WTC11 (cell line): ENCODE data around the gene PTGFR. TPM values are rescaled to one million over a fixed set of nuclear protein-coding genes. Genes with fewer than 3 reads are reported as not detected.

Experiments
- ATAC-seq: fragments of 200-7000 bp; cut with Tn5 transposase; 2 replicates; pipeline ENCODE4 v1.10.0; 2021; ENCODE audit warnings: mild to moderate bottlenecking, moderate library complexity
- CTCF ChIA-PET: fragments of 300-600 bp; sonication (Branson Sonifier 250); formaldehyde crosslinking; loops from one replicate; lab custom pipeline; 2021; ENCODE audit warnings: antibody characterized with exemption; lab: Charles Lee
- POLR2A ChIA-PET: fragments of 350-600 bp; sonication (Branson Sonifier 250); formaldehyde crosslinking; loops from one replicate; lab custom pipeline; 2021; ENCODE audit warnings: antibody characterized with exemption; lab: Charles Lee
- DNase-seq: peaks from one replicate; pipeline ENCODE4 v3.0.0; 2021; ENCODE audit warnings: low spot score
- H3K27ac Mint-ChIP-seq: 2 replicates; pipeline ENCODE4 v1.8.0; 2021; ENCODE audit warnings: mixed read lengths
- H3K27me3 Mint-ChIP-seq: 2 replicates; pipeline ENCODE4 v1.8.0; 2021; ENCODE audit warnings: low read depth, mild to moderate bottlenecking, moderate library complexity, mixed read lengths
- H3K36me3 Mint-ChIP-seq: 2 replicates; pipeline ENCODE4 v1.8.0; 2021; ENCODE audit warnings: mixed read lengths
- H3K4me1 Mint-ChIP-seq: 2 replicates; pipeline ENCODE4 v1.8.0; 2022; ENCODE audit warnings: mixed read lengths
- H3K4me3 Mint-ChIP-seq: 2 replicates; pipeline ENCODE4 v1.8.0; 2021; ENCODE audit warnings: mild to moderate bottlenecking, moderate library complexity, mixed read lengths
- H3K9me3 Mint-ChIP-seq: 2 replicates; pipeline ENCODE4 v1.8.0; 2021; ENCODE audit warnings: mixed read lengths
- AR ChIP-seq: fragments of 250-450 bp; sonication (Bioruptor Pico); IDR thresholded peaks from 2 replicates; pipeline ENCODE4 v1.9.0; 2021; ENCODE audit warnings: mild to moderate bottlenecking
- ATF1 ChIP-seq: sonication (generic); formaldehyde crosslinking; IDR thresholded peaks from 2 replicates; pipeline ENCODE4 v1.8.1; 2023; ENCODE audit warnings: mild to moderate bottlenecking, moderate library complexity, missing genetic modification reagents
- CBFB ChIP-seq: sonication (generic); formaldehyde crosslinking; IDR thresholded peaks from 2 replicates; pipeline ENCODE4 v1.8.1; 2022; ENCODE audit warnings: mild to moderate bottlenecking, low read depth, missing genetic modification reagents
- CREB1 ChIP-seq: sonication (generic); formaldehyde crosslinking; IDR thresholded peaks from 2 replicates; pipeline ENCODE4 v1.8.0; 2023; ENCODE audit warnings: mild to moderate bottlenecking, missing genetic modification reagents
- E2F1 ChIP-seq: sonication (generic); formaldehyde crosslinking; IDR thresholded peaks from 2 replicates; pipeline ENCODE4 v1.8.0; 2022; ENCODE audit warnings: mild to moderate bottlenecking, missing genetic modification reagents
- ELF4 ChIP-seq: sonication (generic); formaldehyde crosslinking; IDR thresholded peaks from 2 replicates; pipeline ENCODE4 v1.8.1; 2022; ENCODE audit warnings: low read depth, mild to moderate bottlenecking, moderate library complexity, missing genetic modification reagents
- IRF2 ChIP-seq: sonication (generic); formaldehyde crosslinking; IDR thresholded peaks from 2 replicates; pipeline ENCODE4 v1.8.0; 2022; ENCODE audit warnings: low read depth, missing genetic modification reagents, borderline replicate concordance
- NFYB ChIP-seq: sonication (generic); formaldehyde crosslinking; conservative IDR thresholded peaks from 2 replicates; pipeline ENCODE4 v1.8.0; 2022; ENCODE audit warnings: low read depth, missing genetic modification reagents
- OVOL2 ChIP-seq: fragments of 250-450 bp; sonication (Bioruptor Pico); IDR thresholded peaks from 2 replicates; pipeline ENCODE4 v1.9.0; 2021; ENCODE audit warnings: mild to moderate bottlenecking, borderline replicate concordance
- PREB ChIP-seq: sonication (generic); formaldehyde crosslinking; IDR thresholded peaks from 2 replicates; pipeline ENCODE4 v1.8.1; 2022; ENCODE audit warnings: mild to moderate bottlenecking, missing genetic modification reagents, moderate library complexity, borderline replicate concordance
- SMAD4 ChIP-seq: sonication (generic); formaldehyde crosslinking; IDR thresholded peaks from 2 replicates; pipeline ENCODE4 v1.8.0; 2022; ENCODE audit warnings: mild to moderate bottlenecking, missing genetic modification reagents
- ZBTB21 ChIP-seq: sonication (generic); formaldehyde crosslinking; IDR thresholded peaks from 2 replicates; pipeline ENCODE4 v1.8.1; 2023; ENCODE audit warnings: mild to moderate bottlenecking, missing genetic modification reagents, borderline replicate concordance
- ZMAT4 ChIP-seq: fragments of 250-450 bp; sonication (Bioruptor Pico); IDR thresholded peaks from 2 replicates; pipeline ENCODE4 v1.9.0; 2021; ENCODE audit warnings: mild to moderate bottlenecking
- ZNF121 ChIP-seq: sonication (generic); formaldehyde crosslinking; IDR thresholded peaks from 2 replicates; pipeline ENCODE4 v1.8.0; 2023; ENCODE audit warnings: missing genetic modification reagents
- ZNF138 ChIP-seq: sonication (generic); formaldehyde crosslinking; conservative IDR thresholded peaks from 2 replicates; pipeline ENCODE4 v1.8.1; 2022; ENCODE audit warnings: mild to moderate bottlenecking, moderate library complexity, missing genetic modification reagents
- ZNF263 ChIP-seq: sonication (generic); formaldehyde crosslinking; IDR thresholded peaks from 2 replicates; pipeline ENCODE4 v1.8.1; 2022; ENCODE audit warnings: low read depth, mild to moderate bottlenecking, moderate library complexity, missing genetic modification reagents
- ZNF281 ChIP-seq: sonication (generic); formaldehyde crosslinking; IDR thresholded peaks from 2 replicates; pipeline ENCODE4 v1.8.0; 2023; ENCODE audit warnings: mild to moderate bottlenecking, missing genetic modification reagents
- ZNF317 ChIP-seq: sonication (generic); formaldehyde crosslinking; IDR thresholded peaks from 2 replicates; pipeline ENCODE4 v1.8.1; 2023; ENCODE audit warnings: low read depth, mild to moderate bottlenecking, moderate library complexity, missing genetic modification reagents, borderline replicate concordance
- ZNF512 ChIP-seq: sonication (generic); formaldehyde crosslinking; IDR thresholded peaks from 2 replicates; pipeline ENCODE4 v1.8.1; 2022; ENCODE audit warnings: missing genetic modification reagents, borderline replicate concordance
- total RNA-seq: library from RNA; stranded (reverse); gene quantifications from 3 replicates; pipeline ENCODE4 v1.2.3, GENCODE V29; 2021
- TF ChIP-seq, protein P1 (sequence below): sonication (generic); formaldehyde crosslinking; IDR thresholded peaks from 2 replicates; pipeline ENCODE4 v1.8.1; 2023; ENCODE audit warnings: mild to moderate bottlenecking, missing genetic modification reagents

Gene PTGFR
- total RNA-seq, 1 experiment from 2014 or later = 0.04 TPM

DNA sequence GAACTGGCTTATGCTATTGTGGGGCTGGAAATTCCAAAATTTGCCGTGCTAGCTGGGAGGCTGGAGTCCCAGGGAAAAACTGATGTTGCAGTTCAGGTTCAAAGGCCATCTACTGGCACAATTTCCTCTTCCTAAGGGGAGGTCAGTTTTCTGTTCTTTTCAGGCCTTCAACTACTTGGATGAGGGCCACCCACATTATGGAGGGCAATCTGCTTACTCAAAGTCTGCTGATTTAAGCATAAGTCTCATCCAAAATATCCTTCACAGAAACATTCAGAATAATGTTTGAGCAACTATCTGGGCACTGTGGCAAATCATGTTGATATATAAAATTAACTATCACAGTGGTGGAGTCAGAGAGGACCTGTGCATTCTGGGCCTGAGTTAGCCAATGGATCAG lies 21.2 kb upstream of the PTGFR start:
- ChIA-PET POLR2A (no interaction called here), CTCF (no interaction called here)
- Mint-ChIP-seq H3K27ac (no peak overlapping the region), H3K4me3 (no peak overlapping the region), H3K9me3 (no peaks in the 10 kb centered on the region), H3K4me1 (no peaks in the 10 kb centered on the region), H3K36me3 (no peaks in the 10 kb centered on the region), H3K27me3 (no peaks in the 10 kb centered on the region; the same call in 1 of the 2 replicates)
- ATAC-seq (no peak), DNase-seq (no peak)
- TF ChIP-seq ELF4 (CRISPR knock-in tag) (no peak), ZNF512 (CRISPR knock-in tag) (no peak), E2F1 (CRISPR knock-in tag) (no peak), ZNF263 (no peak), ZMAT4 (CRISPR knock-in tag) (no peak), ATF1 (CRISPR knock-in tag) (no peak), ZNF281 (CRISPR knock-in tag) (no peak), CREB1 (CRISPR knock-in tag) (no peak), ZNF317 (CRISPR knock-in tag) (no peak), NFYB (CRISPR knock-in tag) (no peak), PREB (no peak), ZBTB21 (no peak), AR (CRISPR knock-in tag) (no peak), SMAD4 (CRISPR knock-in tag) (no peak), ZNF138 (no peak), OVOL2 (CRISPR knock-in tag) (no peak), CBFB (CRISPR knock-in tag) (no peak), IRF2 (CRISPR knock-in tag) (no peak), ZNF121 (CRISPR knock-in tag) (no peak)
- TF ChIP-seq, protein P1, sequence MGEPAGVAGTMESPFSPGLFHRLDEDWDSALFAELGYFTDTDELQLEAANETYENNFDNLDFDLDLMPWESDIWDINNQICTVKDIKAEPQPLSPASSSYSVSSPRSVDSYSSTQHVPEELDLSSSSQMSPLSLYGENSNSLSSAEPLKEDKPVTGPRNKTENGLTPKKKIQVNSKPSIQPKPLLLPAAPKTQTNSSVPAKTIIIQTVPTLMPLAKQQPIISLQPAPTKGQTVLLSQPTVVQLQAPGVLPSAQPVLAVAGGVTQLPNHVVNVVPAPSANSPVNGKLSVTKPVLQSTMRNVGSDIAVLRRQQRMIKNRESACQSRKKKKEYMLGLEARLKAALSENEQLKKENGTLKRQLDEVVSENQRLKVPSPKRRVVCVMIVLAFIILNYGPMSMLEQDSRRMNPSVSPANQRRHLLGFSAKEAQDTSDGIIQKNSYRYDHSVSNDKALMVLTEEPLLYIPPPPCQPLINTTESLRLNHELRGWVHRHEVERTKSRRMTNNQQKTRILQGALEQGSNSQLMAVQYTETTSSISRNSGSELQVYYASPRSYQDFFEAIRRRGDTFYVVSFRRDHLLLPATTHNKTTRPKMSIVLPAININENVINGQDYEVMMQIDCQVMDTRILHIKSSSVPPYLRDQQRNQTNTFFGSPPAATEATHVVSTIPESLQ = no peak
